T-helper 22 cell (primary cell): ENCODE results near the gene ABCC1.
"Not testable (repeated sequence)": the region's sequence is repeated elsewhere in the genome, so short reads cannot be mapped to it uniquely, and the experiment has no call there.

Experiments
- DNase-seq: peaks from one replicate; pipeline ENCODE4 v3.0.0-alpha.2; 2020; ENCODE audit warnings: low read depth

Gene ABCC1

DNA sequence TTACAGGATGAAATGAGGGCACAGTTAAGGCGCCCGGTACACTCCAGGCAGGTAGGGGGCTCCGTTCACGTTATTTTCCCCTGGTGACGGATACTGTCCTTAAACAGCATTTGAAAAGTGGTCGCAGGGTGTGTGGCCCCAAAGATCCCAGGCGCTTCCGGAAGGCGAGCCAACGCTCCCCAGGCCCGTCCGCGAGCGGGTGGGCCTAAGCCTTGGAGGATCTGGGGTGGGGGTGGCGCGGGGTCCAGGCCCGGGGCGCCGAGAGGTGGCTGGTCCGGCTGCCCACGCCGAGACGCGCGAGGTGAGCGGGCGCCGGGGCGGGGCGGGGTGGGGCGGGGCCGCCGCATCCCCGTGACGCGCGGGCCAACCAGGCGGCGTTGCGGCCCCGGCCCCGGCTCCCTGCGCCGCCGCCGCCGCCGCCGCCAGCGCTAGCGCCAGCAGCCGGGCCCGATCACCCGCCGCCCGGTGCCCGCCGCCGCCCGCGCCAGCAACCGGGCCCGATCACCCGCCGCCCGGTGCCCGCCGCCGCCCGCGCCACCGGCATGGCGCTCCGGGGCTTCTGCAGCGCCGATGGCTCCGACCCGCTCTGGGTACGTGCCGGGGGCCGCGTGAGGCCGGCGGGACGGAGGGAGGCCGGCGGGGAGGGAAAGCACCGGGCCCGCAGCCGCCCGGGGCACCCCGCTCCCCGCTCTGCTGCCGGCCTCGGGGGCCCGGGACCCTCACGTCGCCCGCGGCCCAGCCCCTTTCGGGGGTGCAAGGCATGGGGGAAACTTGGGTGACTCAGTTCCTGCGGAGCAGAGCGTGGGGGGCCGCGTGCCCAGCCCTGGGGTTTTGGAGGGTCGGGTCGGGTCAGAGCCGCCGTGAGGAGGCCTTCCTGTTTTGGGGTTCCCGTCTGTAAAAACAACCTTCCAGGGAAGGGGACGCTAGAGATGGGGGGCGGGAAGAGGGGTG is at the start of gene ABCC1:
TSS of gene ABCC1 (plus strand) at position 407 of the 951 bp plus-strand sequence. CDS start at position 543, 136 bp downstream.
- DNase-seq: peak; percentile 53

GRCh38 chr16:15900357-15900756 is 49.1 kb upstream of the ABCC1 start:
- no peak for DNase-seq

DNA sequence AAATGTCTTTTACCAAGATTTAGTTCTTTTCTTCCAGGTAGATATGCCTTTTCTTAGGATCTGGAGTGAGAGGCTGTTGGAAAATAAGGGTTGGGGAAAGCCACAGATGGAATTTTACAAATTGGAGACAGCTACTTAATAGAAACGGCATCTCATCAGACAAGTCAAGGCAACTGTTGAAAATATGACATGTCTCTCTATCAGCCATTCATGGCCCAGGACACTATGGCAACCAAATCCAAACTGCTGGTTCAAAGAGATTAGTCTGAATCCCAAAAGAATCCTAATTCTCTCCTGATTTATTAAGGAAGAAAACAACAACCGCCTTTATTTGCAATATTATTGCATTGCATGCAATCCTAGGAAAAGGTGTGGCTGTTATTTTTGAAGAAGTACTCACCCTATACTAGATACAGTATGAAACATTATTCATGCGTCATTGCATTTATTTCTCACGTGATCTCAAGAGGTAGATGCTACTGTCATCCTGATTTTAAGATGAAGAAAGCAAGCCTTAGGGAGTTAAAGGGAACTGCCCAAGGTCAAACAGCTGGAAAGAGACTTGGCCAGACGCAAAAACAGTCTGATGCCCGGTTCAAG is 48.4 kb upstream of the ABCC1 start:
- no peak for DNase-seq

DNA sequence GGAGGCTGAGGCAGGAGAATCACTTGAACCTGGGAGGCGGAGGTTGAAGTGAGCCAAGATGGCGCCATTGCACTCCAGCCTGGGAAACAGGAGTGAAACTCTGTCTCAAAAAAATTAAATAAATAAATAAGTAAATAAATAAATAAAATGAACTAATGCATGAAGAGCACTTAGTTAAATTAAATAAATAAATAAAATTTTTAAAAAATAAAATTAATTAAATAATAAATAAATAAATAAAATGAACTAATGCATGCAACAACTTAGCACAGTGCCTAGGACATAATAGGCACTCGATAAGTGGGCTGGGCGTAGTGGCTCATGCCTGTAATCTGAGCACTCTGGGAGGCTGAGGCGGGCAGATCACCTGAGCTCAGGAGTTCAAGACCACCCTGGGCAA is 45.5 kb upstream of the ABCC1 start:
- no peak for DNase-seq

DNA sequence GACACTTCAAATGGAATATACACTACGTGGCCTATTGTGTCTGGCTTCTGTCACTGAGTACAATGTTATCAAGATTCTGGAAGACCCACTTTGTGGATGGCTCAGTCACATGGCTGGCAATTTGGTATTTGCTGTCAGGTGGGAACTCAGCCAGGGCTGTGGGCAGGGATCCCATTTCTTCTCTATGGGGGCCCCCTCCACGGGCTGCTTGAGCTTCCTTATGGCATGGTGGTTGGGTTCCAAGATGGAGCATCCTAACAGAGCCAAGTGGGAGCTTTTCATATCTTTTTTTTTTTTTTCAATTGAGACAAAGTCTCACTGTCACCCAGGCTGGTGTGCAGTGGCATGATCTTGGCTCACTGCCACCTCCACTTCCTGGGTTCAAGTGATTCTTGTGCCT is 43.0 kb upstream of the ABCC1 start:
- DNase-seq: no peak

DNA sequence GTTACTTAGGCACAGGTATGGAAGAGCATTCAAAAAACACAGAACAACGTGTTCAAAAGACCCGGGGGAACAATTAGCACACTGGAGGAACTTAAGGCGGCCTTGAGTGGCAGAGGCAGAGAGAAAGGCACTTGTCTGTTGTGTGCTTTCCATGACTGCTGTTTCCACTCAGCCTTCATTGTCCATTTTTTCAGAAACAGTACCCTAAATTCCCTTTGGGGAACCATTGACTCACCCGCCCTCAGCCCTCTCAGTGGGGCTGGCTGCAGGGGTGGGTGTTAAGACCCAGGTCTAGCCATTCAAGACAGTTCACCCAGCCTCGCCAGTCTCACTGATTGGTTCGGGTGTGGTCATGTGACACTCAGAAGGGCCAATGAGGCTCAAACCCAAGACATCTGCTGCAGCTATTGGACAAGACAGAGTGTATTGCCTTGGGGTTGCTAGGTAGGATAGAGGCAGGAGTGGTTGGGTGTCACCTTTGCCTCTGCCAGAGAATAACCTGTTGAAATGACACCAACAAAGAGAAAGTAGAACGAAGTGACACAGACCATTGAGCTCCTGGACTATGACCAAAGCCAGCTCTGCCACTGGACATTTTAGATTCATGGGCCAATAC is 41.4 kb upstream of the ABCC1 start:
- no peak for DNase-seq

GRCh38 chr16:15911198-15911597 is 38.2 kb upstream of the ABCC1 start:
- DNase-seq: no peak

- no peak for DNase-seq
These were observed 36.2 kb upstream of the ABCC1 start for GRCh38 chr16:15913046-15913698.

DNA sequence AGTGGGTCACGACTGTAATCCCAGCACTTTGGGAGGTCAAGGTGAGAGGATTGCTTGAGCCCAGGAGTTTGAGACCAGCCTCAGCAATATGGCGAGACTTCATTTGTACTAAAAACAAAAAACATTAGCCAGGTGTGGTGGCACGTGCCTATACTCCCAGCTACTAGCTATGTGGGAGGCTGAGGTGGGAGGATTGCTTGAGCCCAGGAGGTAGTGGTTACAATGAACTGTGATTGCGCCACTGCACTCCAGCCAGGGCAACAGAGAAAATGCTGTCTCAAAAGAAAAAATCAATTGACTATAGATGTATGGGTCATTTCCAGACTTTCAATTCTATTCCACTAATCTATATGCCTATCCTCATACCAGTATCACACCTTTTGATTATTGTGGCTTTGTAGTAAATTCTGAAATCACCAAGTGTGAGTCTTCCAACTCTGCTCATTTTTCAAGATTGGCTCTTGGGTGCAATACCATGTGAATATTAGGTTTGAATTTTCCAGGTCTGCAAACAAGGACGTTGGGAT is 33.8 kb upstream of the ABCC1 start:
- no peak for DNase-seq

DNA sequence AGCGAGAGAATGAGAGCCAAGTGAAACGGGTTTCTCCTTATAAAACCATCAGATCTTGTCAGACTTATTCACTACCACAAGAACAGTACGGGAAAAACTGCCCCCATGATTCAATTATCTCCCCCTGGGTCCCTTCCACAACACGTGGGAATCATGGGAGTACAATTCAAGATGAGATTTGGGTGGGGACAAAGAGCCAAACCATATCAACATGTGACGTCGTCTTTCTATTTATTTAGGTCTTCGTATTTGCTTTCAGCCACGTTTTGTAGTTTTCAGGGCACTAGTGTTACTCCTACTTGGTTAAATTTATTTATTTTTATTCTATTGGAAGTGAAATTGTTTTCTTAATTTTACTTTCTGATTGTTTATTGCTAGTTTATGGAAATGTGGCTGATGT is 33.1 kb upstream of the ABCC1 start:
- DNase-seq: no peak

DNA sequence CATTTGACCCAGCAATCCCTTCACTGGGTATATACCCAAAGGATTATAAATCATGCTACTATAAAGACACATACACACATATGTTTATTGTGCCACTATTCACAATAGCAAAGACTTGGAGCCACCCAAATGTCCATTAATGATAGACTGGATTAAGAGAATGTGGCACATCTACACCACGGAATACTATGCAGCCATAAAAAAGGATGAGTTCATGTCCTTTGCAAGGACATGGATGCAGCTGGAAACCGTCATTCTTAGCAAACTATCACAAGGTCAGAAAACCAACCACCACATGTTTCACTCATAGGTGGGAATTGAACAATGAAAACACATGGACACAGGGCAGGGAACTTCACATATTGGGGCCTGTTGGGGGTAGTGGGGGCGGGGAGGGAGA is 31.1 kb upstream of the ABCC1 start:
- not testable (repeated sequence) for DNase-seq

- DNase-seq: no peak
These were observed 30.1 kb upstream of the ABCC1 start for GRCh38 chr16:15919331-15919730.

GRCh38 chr16:15924996-15925395 is 24.4 kb upstream of the ABCC1 start:
- DNase-seq: no peak

- no peak for DNase-seq
These were observed 23.8 kb upstream of the ABCC1 start for GRCh38 chr16:15925631-15926030.

DNA sequence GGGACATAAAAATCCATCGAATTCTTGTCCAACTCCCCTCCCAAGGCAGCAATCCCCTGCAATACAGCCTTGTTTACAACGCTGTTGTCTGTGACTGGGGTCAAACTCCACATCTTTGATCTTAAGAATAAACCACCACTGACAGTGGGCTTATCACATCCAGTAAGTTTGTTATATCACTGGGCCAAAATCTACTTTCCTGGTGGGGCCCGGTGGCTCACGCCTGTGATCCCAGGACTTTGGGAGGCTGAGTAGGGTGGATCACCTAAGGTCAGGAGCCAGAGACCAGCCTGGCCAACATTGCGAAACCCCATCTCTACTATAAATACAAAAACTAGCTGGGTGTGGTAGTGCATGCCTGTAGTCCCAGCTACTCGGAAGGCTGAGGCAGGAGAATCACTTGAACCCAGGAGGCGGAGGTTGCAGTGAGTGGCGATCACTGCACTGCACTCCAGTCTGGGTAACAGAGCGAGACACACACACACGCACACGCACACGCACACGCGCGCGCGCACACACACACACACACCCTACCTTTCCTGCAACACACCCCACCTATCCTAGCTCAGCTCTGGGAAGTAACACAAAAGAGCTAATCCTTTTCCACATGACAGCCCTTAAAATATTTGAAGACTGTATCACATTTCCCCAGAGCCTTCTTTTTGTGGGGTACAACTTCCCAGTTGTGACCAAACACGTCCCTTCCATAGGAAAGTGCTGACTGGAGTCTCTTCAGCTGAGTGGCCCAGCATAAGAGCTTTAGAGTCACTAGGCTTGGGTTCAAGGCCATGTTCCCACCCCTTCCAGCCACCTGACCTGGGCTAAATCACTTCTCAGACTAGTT is 20.9 kb upstream of the ABCC1 start:
- no peak for DNase-seq

DNA sequence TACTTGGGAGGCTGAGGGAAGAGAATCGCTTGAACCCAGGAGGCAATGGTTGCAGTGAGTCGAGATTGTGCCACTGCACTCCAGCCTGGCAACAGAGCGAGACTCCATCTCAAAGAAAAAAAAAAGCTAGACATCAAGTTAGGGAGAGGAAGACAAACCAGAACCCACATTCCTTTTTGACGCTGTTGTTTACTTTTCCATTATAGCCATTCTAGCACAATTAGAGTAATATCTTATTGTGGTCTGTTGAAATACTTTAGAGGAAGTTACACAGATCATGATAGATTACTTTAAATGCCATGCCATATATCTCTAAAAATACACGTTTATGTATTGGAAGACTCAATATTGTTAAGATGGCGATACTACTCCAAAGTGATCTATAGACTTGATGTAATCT is 16.5 kb upstream of the ABCC1 start:
- DNase-seq: no peak

GRCh38 chr16:15933781-15934180 is 15.6 kb upstream of the ABCC1 start:
- DNase-seq: no peak

- no peak for DNase-seq
These were observed 14.4 kb upstream of the ABCC1 start for GRCh38 chr16:15934991-15935390.

GRCh38 chr16:15936809-15937208 is 12.6 kb upstream of the ABCC1 start:
- not testable (repeated sequence) for DNase-seq

DNA sequence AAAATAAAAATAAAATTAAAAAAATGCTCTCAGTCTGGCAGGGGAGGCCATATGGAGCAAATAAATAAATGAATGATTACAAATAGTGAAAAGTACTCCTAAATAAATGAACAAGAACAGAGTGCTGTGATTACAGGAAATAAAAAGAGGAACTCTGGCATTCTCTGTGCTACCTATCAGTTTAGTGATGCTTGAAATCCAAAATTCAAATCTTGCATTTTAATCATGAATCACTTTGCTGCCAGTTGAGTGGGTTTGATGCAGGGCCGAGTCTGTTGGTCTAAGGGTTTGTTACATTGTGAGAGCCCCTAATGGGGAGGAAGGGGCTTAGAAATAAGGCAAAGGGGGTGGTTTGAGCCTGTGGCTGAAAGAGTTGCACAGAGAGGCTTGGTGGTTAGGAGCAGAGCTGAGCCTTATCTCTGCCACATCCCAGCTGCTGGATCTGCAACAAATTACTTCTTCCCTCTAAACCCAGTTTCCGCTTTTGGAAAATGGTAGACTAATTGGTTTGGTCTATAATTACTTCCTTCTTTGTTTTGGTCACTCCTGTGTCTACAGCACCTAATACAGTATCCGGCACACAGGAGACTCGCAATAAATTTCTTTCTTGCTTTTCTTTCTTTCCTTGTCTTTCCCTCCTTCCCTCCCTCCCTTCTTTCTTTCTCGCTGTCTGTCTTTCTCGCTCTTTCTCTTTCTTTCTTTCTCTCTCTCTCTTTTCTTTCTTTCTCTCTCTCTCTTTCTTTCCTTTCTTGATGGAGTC is 6.3 kb upstream of the ABCC1 start:
- DNase-seq: no peak
